H7 (cell line): ENCODE measurements around the gene FAM174C. TPM values are rescaled to one million over a fixed set of nuclear protein-coding genes. Genes with fewer than 3 reads are reported as not detected.

Experiments
- DNase-seq: peaks from one replicate; pipeline ENCODE4 v3.0.0; 2012
- H3K27me3 ChIP-seq: 2 replicates; pipeline ENCODE4 v1.6.0; 2011; ENCODE audit warnings: mild to moderate bottlenecking, low read length; ENCODE audit not compliant: control insufficient read depth, insufficient read depth
- H3K36me3 ChIP-seq: replicated peaks from 2 replicates; pipeline ENCODE4 v1.5.1; 2011; ENCODE audit warnings: low read length; ENCODE audit not compliant: control insufficient read depth, insufficient read depth
- H3K4me3 ChIP-seq: 2 replicates; pipeline ENCODE4 v1.5.1; 2011; ENCODE audit warnings: low read depth, mild to moderate bottlenecking, control low read depth, low read length, moderate library complexity; ENCODE audit not compliant: insufficient read depth
- total RNA-seq: library from RNA; depleted of rRNA; stranded (reverse); fragments of >200 nt; shearing (Covaris generic); gene quantifications from 2 replicates; pipeline ENCODE4 v1.2.3, GENCODE V29; 2014; rRNA removed

FAM174C gene
- 78.0 and 83.1 TPM in 2 replicates for total RNA-seq

DNA sequence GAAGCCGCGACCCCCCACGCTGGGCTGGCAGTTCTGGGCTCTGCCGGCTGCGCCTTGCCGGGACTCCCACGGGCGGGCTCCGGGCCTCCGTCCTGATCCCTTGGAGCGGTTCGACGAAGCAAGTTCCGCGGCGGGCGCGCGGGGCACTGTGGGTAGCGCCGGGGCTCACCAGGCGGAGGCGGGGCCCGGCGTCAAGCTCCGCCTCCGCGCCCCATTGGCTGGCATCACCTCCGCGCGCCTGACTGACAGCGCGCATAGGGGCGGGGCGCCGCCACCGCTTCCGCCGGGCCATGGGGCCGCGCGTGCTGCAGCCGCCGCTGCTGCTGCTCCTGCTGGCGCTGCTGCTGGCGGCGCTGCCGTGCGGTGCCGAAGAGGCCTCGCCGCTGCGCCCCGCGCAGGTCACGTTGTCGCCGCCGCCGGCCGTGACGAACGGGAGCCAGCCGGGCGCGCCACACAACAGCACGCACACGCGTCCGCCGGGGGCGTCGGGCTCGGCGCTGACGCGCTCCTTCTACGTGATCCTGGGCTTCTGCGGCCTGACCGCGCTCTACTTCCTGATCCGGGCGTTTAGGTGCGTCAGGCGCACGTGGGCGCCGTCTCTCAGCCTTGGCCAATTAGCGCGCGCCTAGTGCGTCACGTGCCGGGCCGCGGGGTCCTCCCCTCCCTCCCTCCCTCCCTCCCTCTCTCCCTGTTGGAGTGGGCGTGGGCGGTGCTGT is at the start of gene FAM174C:
TSS of gene FAM174C (plus strand) at position 271 of the 716 bp plus-strand sequence. CDS start at position 291, 20 bp downstream.
- Histone ChIP-seq H3K36me3 (peaks cover 34% of the 10 kb centered on the region), H3K4me3 (peak within 1 kb of the TSS; percentile 82), H3K27me3 (no peaks in the 10 kb centered on the region)
- peak; percentile 100 for DNase-seq

DNA sequence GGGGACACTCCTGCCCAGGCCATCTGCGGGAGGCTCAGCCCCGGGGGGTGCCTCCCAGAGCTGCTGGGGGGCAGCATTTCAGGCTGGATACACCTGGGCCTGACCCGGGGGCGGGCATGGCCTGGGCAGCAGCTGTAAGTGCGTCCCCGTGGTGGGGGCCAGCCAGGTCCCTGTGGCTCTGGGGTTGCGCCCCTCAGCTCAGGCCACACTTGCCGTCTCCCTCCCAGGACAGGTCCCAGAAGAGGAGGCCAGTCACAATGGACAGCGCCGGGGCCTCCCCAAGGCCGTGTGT is 49.2 kb upstream of the FAM174C start:
- no peak for DNase-seq
- peaks cover 5% of the 10 kb centered on the region for H3K36me3 ChIP-seq
- no peak overlapping the region for H3K4me3 ChIP-seq
- H3K27me3 ChIP-seq: no peaks in the 10 kb centered on the region

GRCh38 chr19:1226522-1227303 is 48.6 kb upstream of the FAM174C start:
- Histone ChIP-seq H3K27me3 (no peaks in the 10 kb centered on the region), H3K36me3 (peaks cover 6% of the 10 kb centered on the region), H3K4me3 (no peak overlapping the region)
- no peak for DNase-seq

DNA sequence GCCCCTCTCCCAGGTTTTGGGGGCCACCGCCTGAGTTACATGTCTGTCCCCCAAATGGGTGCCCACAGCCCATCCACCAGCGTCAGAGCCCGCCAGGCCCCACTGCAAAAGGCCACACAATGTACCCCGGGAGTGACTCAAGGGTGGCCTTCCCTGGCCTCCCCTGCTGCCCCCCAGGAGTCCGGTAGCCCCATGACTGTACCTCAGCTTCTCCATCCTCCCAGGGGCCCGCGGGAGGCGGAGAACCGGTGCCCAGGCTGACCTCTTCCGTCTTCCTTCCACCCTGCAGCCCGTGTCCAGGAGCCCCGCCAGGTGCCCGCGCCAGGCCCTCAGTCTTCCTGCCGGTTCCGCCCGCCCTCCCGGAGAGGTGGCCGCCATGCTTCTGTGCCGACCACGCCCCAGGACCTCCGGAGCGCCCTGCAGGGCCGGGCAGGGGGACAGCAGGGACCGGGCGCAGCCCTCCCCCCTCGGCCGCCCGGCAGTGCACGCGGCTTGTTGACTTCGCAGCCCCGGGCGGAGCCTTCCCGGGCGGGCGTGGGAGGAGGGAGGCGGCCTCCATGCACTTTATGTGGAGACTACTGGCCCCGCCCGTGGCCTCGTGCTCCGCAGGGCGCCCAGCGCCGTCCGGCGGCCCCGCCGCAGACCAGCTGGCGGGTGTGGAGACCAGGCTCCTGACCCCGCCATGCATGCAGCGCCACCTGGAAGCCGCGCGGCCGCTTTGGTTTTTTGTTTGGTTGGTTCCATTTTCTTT is 47.9 kb upstream of the FAM174C start:
- H3K4me3 ChIP-seq: no peak overlapping the region
- no peak for DNase-seq
- H3K36me3 ChIP-seq: peaks cover 6% of the 10 kb centered on the region
- H3K27me3 ChIP-seq: no peaks in the 10 kb centered on the region

GRCh38 chr19:1228161-1228957 is 47.0 kb upstream of the FAM174C start:
- Histone ChIP-seq H3K36me3 (peaks cover 1% of the 10 kb centered on the region), H3K27me3 (no peaks in the 10 kb centered on the region), H3K4me3 (no peak overlapping the region)
- DNase-seq: no peak

DNA sequence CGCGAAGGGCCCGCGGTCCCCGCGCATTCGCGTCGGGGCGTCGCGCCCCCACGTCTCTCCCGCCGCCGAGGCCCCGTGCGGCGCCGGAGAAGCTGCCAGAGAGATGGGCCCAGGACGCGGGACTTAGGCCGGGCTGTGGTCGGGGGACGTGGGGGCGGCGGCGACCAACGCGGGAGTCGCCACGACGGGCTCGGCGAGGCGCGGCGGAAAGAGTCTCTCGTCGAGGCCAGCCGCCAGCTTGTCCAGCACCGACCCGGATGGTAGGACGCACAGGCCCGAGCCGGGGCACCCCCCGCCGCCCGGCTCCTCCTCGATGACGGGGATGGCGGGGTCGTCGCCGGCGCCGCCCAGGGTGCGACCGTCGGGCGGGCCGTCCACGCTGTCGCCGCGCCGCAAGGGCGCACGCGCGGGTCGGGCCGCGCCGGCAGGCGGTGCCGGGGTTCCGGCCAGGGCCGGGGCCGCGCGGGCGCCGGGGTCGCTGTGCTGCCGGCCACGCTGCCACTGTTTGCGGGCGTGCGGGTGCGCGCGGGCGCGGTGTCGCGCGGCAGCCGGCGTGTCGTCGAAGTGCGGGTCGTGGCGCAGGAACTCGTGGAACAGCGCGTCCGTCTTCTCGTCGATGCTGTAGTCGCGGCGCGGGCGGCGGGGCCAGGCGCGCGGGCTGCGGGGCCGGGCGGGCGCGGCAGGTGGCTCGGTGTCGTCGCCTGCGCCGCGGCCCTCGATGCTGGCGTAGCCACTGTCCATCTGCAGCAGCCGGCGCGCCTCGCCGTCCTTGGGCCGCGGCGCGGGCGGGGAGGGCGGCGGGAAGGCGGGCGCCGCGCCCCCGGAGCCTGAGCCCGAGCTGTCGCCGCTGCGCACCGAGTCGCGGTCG is 46.0 kb upstream of the FAM174C start:
- Histone ChIP-seq H3K4me3 (no peak overlapping the region), H3K27me3 (no peaks in the 10 kb centered on the region), H3K36me3 (peaks cover 1% of the 10 kb centered on the region)
- DNase-seq: no peak

DNA sequence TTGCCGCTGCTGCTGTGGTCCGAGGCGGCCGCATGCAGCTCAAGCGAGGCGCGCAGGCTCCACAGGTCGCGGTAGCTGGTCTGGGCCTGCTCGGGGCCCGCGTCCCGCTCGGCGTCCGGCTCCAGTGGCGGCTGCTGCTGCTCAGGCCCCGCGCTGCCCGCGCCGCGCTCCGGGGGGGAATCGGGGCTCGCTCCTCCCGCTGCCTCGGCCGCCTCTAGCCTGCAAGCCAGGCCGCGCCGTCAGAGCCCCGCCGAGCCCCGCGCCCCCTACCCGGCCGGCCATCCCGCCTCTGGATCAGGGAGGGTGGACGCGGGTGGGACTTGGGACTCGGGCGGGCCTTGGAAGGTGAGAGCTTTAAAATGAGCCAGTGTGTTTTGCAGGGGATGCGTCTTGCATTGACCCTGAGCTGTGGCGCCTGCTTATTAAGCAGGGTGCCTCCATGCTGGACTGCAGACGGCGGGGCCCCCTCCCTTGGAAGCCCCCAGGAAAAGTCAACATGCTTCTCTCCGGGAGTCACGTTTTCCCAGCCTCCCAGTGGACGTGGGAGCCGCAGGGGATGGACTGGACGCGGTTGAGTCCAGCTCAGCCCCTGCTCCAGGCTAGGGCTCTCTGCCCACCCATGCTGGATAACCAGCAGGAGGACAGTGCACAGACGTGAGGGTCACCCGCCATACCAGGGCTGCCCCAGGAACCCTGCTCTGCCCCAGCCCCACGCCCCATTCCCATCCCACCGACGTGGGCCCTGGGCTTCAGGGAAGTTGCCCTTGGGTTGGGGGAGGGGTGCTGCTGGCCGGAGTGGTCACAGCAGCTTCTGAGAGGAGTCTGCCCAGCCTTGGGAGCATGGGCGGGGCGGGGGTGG is 45.2 kb upstream of the FAM174C start:
- Histone ChIP-seq H3K4me3 (no peak overlapping the region), H3K27me3 (no peaks in the 10 kb centered on the region), H3K36me3 (peaks cover 1% of the 10 kb centered on the region)
- no peak for DNase-seq

- peaks cover 4% of the 10 kb centered on the region for H3K36me3 ChIP-seq
- no peak overlapping the region for H3K4me3 ChIP-seq
- peak; percentile 90 for DNase-seq
- no peaks in the 10 kb centered on the region for H3K27me3 ChIP-seq
Measured at GRCh38 chr19:1230783-1231489, 44.4 kb upstream of the FAM174C start.

DNA sequence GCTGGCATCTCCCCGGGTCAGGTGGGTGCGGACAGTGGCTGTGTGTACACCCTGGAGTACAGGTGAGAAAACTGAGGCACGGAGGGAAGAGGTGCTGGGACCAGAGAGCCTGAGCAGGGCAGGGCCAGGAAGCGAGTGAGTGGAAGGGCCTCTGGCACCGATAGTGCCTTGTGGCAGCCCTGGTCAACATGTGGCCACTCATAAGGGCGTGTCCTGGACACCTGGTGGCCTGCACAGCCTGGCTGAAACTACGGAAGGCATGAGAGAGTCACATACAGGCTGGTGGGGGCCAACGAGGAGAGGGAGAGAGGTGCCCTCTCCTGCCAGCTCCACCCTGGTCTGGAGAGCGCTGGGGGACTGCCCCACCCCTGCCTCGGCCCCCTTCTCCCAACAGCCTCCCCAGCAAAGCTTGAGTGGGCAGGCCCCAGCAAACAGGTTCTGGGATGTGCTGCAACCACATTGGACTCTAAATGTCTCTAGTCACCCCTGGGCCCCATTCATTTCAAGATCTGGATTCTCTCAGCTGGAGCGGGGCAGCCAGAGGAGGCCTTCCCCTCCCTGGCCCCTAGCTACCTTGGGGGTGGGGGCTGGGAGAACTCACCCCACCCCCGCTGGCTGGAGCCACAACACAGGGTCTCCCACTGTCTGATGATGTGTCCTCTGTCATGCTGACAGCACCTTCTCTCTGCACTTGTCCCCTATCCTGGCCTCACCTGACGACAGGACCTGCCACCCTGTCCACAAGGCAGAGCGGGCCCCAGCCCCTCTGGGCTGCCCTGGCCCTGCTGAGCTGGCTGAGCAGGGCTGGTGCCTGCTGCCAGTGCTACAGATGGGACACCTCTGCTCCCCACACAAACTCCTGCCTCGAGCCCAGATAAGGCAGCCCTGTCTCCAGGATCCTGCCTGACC is 43.3 kb upstream of the FAM174C start:
- H3K36me3 ChIP-seq: peaks cover 4% of the 10 kb centered on the region
- H3K27me3 ChIP-seq: no peaks in the 10 kb centered on the region
- no peak overlapping the region for H3K4me3 ChIP-seq
- no peak for DNase-seq

GRCh38 chr19:1232652-1233072 is 42.7 kb upstream of the FAM174C start:
- no peak for DNase-seq
- Histone ChIP-seq H3K27me3 (no peaks in the 10 kb centered on the region), H3K4me3 (no peak overlapping the region), H3K36me3 (peaks cover 4% of the 10 kb centered on the region)

DNA sequence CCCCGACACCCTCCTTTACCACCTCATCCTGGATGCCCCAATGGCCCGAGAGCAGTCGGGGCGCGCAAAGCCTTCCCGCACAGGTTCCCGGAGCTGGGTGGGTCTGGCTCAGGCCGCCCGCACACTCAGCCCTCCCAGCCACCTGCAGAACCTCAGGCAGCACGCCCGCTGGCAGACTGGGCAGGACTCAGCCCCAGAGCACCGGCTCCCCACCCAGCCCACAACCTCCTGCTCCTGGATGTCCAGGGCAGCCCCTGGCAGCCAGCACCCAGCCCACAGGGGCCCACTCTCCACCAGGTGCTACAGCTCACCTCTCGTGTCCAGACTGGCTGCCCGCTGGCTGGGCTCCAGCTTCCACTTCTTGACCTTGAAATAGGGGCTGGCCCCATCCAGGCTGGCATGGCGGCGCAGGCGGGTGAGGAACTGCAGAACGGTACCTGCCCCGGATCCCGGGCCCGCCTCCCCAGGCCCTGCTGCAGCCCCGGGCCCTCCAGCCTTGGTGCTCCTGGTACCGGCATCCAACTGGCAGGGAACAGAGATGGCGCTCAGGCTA is 42.1 kb upstream of the FAM174C start:
- Histone ChIP-seq H3K27me3 (no peaks in the 10 kb centered on the region), H3K36me3 (peaks cover 4% of the 10 kb centered on the region), H3K4me3 (no peak overlapping the region)
- no peak for DNase-seq
